ENCODE results near the gene ZNF599. TPM values are rescaled to one million over a fixed set of nuclear protein-coding genes. Genes with fewer than 3 reads are reported as not detected.

Gene ZNF599
- 1 to 10 TPM; 3.3 to 6.1 (median 3.9) TPM for total RNA-seq
- long read RNA-seq, donor 1, partial matches to known transcripts = 0 of 4 reads
- long read RNA-seq, donor 1, other reads (novel, unspliced or antisense) = 0 of 4 reads
- long read RNA-seq, donor 2, partial matches to known transcripts = 0 of 2 reads
- long read RNA-seq, donor 2, other reads (novel, unspliced or antisense) = 1 of 2 reads

DNA sequence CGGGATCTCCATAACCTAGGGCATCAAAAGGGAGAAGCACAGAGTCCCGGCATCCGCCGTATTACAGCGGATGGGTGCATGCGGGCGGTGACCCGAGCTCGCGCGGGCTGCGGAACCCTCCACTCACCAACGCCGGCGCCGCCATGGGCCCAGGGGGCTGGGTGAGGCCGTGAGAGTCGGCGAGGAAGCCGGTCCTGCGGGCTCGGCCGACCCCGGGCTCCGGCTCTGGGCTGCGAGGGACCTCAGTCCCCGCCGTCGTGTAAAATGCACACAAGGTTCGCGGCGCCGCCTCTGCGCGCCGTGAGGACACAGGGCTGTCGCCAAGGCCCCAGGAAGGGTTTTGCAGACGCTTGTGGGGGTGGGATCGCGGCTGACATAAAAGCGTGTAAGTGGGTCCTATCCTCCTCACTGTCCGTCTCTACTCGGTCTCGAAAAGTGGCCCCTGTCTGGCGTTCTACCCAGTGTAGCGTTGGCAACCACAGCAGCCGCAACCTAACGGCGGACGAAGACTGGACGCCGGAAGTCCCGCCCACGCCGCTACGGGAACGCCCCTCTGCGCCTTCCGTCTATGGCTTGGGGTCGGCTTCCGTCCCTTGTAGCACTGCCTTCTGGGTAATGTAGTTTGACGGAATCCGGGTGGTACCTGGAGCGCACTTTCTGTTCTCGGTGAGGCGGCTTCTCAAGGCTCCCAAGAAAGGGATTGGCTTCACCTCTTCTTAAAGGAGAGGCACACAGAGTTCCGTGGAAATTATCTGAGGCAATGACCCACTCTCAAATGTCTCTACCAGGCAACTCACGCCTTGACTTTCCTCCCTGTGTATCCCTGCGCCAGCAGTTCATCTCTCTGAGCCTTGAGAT is at the start of gene ZNF599:
Gene ZNF599, minus strand, starts transcription at position 519 of the 858 bp plus-strand sequence. Its CDS starts 374 bp downstream, at position 145.
- H3K4me3 ChIP-seq = peak within 1 kb of the TSS; percentile 52
- no peaks in the 10 kb centered on the region for H3K9me3 ChIP-seq
- peaks cover 5% of the 10 kb centered on the region for H3K4me1 ChIP-seq (ENCODE audit: low read depth)
- DNase-seq = peak; percentile 93
- H3K36me3 ChIP-seq (ENCODE audit: low read depth) = no peaks in the 10 kb centered on the region
- peak; percentile 100 for ATAC-seq
- intact Hi-C loops (cut with DNase I, micrococcal nuclease) = no loop called here
- no peak for TF ChIP-seq CTCF (IDR thresholded peaks at IDR 0.05)

DNA sequence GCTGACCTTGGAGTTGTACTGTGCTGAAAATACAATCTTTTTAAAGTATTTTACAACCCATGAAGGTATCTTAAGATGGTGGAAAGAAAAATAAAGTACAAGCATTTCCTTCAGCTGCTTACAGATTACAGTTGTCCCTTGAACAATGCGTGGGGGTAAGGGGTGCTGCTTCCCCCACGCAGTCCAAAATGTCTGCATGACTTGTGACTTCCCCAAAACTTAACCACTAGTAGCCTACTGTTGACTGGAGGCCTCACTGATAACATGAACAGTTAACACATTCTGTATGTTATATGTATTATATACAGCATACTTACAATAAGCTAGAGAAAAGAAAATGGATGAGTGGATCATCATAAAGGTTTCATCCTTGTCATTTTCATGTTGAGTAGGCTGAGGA is 45.3 kb upstream of the ZNF599 start:
- no peak for TF ChIP-seq CTCF (IDR thresholded peaks at IDR 0.05)
- no peak overlapping the region for H3K4me3 ChIP-seq
- no peak for ATAC-seq
- no peak for DNase-seq
- intact Hi-C loops (cut with DNase I, micrococcal nuclease) = no loop called here
- no peaks in the 10 kb centered on the region for H3K9me3 ChIP-seq
- H3K36me3 ChIP-seq (ENCODE audit: low read depth) = no peaks in the 10 kb centered on the region
- H3K4me1 ChIP-seq (ENCODE audit: low read depth) = no peaks in the 10 kb centered on the region

DNA sequence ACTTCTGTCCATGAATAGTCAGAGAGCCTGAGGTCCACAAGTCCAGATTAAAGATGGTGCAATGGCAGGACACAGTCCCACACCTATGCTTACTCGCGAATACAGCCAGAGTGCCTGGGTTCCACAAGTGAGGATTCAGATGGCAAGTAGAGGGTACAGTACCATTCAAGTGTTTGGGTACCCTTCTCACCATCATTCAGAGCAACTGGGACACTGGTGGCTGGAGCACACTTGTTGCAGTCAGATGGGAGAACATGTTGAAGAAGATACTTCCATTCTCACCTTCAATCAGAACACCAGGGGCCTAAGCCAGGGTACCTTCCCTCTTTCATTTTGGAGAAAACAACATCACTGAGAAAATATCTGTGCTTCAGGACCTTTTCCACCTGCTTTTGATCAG is 43.7 kb upstream of the ZNF599 start:
- ATAC-seq = no peak
- intact Hi-C loops (cut with DNase I, micrococcal nuclease) = no loop called here
- no peaks in the 10 kb centered on the region for H3K9me3 ChIP-seq

GRCh38 chr19:34808566-34808965 is 35.6 kb upstream of the ZNF599 start:
- intact Hi-C loops (cut with DNase I, micrococcal nuclease) = no loop called here
- no peak for TF ChIP-seq CTCF (IDR thresholded peaks at IDR 0.05)
- ATAC-seq = no peak

More for the DNA sequence above, 43.7 kb upstream of the ZNF599 start:
- H3K4me3 ChIP-seq = no peak overlapping the region
- no peaks in the 10 kb centered on the region for H3K36me3 ChIP-seq (ENCODE audit: low read depth)
- no peak for TF ChIP-seq CTCF (IDR thresholded peaks at IDR 0.05)
- H3K4me1 ChIP-seq (ENCODE audit: low read depth) = no peaks in the 10 kb centered on the region
- no peak for DNase-seq

GRCh38 chr19:34806976-34807860 is 34.2 kb upstream of the ZNF599 start:
- Histone ChIP-seq H3K4me3 (no peak overlapping the region), H3K9me3 (peaks cover 10% of the 10 kb centered on the region), H3K36me3 (ENCODE audit: low read depth) (no peaks in the 10 kb centered on the region), H3K4me1 (ENCODE audit: low read depth) (no peaks in the 10 kb centered on the region)
- DNase-seq (no peak), ATAC-seq (no peak)
- no peak for TF ChIP-seq CTCF (IDR thresholded peaks at IDR 0.05)
- intact Hi-C loops (cut with DNase I, micrococcal nuclease) = no loop called here

More at GRCh38 chr19:34808566-34808965, 35.6 kb upstream of the ZNF599 start:
- no peak for DNase-seq
- Histone ChIP-seq H3K9me3 (peaks cover 10% of the 10 kb centered on the region), H3K4me1 (ENCODE audit: low read depth) (no peaks in the 10 kb centered on the region), H3K4me3 (no peak overlapping the region), H3K36me3 (ENCODE audit: low read depth) (no peaks in the 10 kb centered on the region)
